HepG2 (cell line): ENCODE measurements around the gene ZDHHC14. TPM values are rescaled to one million over a fixed set of nuclear protein-coding genes. Genes with fewer than 3 reads are reported as not detected.

Source experiments
- HNRNPK ChIP-seq: fragments of 200-400 bp; formaldehyde crosslinking; IDR thresholded peaks from 2 replicates; pipeline ENCODE4 v1.6.1; 2018; ENCODE audit warnings: low read length, low read depth, moderate library complexity, mild to moderate bottlenecking; ENCODE audit not compliant: poor library complexity, severe bottlenecking
- MAX ChIP-seq: IDR thresholded peaks from 2 replicates; pipeline ENCODE4 v1.6.1; 2012; ENCODE audit warnings: inconsistent platforms
- MEIS1 ChIP-seq: sonication (generic); formaldehyde crosslinking; IDR thresholded peaks from 2 replicates; pipeline ENCODE4 v1.9.0; 2021; ENCODE audit warnings: mild to moderate bottlenecking, missing genetic modification reagents, moderate library complexity, borderline replicate concordance
- ONECUT2 ChIP-seq: sonication (generic); formaldehyde crosslinking; IDR thresholded peaks from 2 replicates; pipeline ENCODE4 v1.4.0; 2020; ENCODE audit warnings: missing genetic modification reagents
- TFAP4 ChIP-seq: sonication (generic); IDR thresholded peaks from 2 replicates; pipeline ENCODE4 v1.6.1; 2016; ENCODE audit warnings: low read depth, borderline replicate concordance
- ZBTB4 ChIP-seq: sonication (generic); formaldehyde crosslinking; IDR thresholded peaks from 2 replicates; pipeline ENCODE4 v1.4.0; 2020; ENCODE audit warnings: missing genetic modification reagents, mild to moderate bottlenecking, borderline replicate concordance
- ZNF343 ChIP-seq: sonication (generic); formaldehyde crosslinking; IDR thresholded peaks from 2 replicates; pipeline ENCODE4 v1.4.0; 2020; ENCODE audit warnings: mild to moderate bottlenecking, missing genetic modification reagents
- ZNF350 ChIP-seq: sonication (generic); formaldehyde crosslinking; IDR thresholded peaks from 2 replicates; pipeline ENCODE4 v1.4.0; 2020; ENCODE audit warnings: mild to moderate bottlenecking, low read depth, missing genetic modification reagents, borderline replicate concordance
- ZZZ3 ChIP-seq: sonication (generic); formaldehyde crosslinking; IDR thresholded peaks from 2 replicates; pipeline ENCODE4 v1.4.0; 2020; ENCODE audit warnings: missing genetic modification reagents, mild to moderate bottlenecking, borderline replicate concordance
- polyA plus RNA-seq, 8 experiments: library from polyadenylated mRNA; depleted of rRNA in 3 of 8; stranded (reverse) in 7 of 8; unstranded in 1 of 8; fragments of >200 nt; fragmentation: Illumina TruSeq in 4 of 8; extraction: Trizol in 4 of 8; gene quantifications; 2 replicates each; pipeline versions ENCODE4 v1.2.1 to v1.2.3, GENCODE V29; 2011 to 2016; ENCODE audit warnings: low read depth in 4 of 8, missing spikeins in 1 of 8, mixed read lengths in 1 of 8; ENCODE audit not compliant: insufficient read depth in 1 of 8
- total RNA-seq, 5 experiments: library from RNA; depleted of rRNA; stranded (reverse); fragments of >200 nt; fragmentation: Illumina TruSeq; extraction: Trizol; gene quantifications; 2 replicates each; pipeline ENCODE4 v1.2.3, GENCODE V29; 2016; ENCODE audit warnings: low read depth in 1 of 5
- TF ChIP-seq, protein P1 (sequence below): sonication (generic); formaldehyde crosslinking; IDR thresholded peaks from 2 replicates; pipeline ENCODE4 v1.8.1; 2023; ENCODE audit warnings: mild to moderate bottlenecking, inconsistent platforms, moderate library complexity, missing genetic modification reagents, borderline replicate concordance
- TF ChIP-seq, protein P2 (sequence below): sonication (generic); formaldehyde crosslinking; IDR thresholded peaks from 2 replicates; pipeline ENCODE4 v1.4.0; 2020; ENCODE audit warnings: missing genetic modification reagents; ENCODE audit errors: not compliant biosample characterization
- TF ChIP-seq, protein P3 (sequence below): fragments of 450-650 bp; IDR thresholded peaks from 2 replicates; pipeline ENCODE4 v1.6.1; 2017; ENCODE audit warnings: mild to moderate bottlenecking

ZDHHC14 gene
- total and polyA plus RNA-seq, 2 of the 13 experiments (the other 11 are each of a cell fraction or from before 2014, with no cell fraction given) = 3.7 to 9.5 TPM

DNA sequence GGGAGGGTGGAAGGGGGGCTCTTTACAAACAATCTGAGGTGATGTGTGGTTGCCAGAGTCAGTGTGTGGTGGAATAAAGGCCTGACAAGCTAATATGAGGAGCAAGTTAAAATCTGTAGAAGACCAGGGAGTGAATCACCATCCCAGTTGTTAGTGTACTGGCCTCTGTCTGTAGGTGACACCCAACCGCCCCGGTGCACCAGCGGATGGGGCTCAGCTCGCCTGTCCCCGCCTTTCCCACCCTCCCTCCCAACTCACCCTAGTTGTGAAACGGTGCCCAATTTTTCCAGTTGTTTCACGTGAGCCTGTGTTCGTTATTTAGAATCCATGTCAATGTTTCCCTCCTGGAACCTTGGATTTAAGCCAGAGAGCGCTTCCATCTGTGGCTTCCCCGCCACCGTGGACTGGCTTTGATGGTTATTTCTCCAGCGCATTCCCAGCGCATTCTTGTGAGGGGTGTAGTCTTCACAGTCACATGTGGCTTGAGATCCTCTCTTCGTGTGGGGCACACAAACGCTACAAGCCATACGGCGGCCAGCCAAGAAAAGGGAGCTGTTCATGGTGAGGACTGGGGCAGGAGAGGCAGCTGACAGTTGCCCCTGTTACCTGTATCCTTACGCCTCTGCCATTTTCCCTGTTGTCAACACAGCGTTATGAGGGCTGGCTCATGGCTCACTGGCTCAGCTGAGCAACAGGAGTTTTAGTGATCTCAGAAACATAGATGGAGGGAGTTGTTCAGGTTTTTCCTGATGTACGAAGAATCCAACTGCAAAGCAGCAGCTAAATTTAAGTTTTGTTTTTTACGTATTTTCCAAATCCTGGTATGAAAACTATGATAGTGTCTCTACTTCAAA is 137.6 kb downstream of the ZDHHC14 start (continued):
- TF ChIP-seq HNRNPK (peak; percentile 62), MEIS1 (no peak), ZNF350 (no peak), TFAP4 (no peak), MAX (peak; percentile 10; the same call in 1 of the 2 replicates), ZBTB4 (CRISPR knock-in tag) (peak; percentile 85; the same call in 1 of the 2 replicates), ZNF343 (no peak), ZZZ3 (CRISPR knock-in tag) (no peak), ONECUT2 (CRISPR knock-in tag) (no peak)
- TF ChIP-seq, protein P1, sequence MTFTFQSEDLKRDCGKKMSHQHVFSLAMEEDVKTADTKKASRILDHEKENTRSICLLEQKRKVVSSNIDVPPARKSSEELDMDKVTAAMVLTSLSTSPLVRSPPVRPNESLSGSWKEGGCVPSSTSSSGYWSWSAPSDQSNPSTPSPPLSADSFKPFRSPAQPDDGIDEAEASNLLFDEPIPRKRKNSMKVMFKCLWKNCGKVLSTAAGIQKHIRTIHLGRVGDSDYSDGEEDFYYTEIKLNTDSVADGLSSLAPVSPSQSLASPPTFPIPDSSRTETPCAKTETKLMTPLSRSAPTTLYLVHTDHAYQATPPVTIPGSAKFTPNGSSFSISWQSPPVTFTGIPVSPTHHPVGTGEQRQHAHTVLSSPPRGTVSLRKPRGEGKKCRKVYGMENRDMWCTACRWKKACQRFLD (CRISPR knock-in tag) = no peak
- TF ChIP-seq, protein P2, sequence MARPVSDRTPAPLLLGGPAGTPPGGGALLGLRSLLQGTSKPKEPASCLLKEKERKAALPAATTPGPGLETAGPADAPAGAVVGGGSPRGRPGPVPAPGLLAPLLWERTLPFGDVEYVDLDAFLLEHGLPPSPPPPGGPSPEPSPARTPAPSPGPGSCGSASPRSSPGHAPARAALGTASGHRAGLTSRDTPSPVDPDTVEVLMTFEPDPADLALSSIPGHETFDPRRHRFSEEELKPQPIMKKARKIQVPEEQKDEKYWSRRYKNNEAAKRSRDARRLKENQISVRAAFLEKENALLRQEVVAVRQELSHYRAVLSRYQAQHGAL (CRISPR knock-in tag) = no peak
- TF ChIP-seq, protein P3, sequence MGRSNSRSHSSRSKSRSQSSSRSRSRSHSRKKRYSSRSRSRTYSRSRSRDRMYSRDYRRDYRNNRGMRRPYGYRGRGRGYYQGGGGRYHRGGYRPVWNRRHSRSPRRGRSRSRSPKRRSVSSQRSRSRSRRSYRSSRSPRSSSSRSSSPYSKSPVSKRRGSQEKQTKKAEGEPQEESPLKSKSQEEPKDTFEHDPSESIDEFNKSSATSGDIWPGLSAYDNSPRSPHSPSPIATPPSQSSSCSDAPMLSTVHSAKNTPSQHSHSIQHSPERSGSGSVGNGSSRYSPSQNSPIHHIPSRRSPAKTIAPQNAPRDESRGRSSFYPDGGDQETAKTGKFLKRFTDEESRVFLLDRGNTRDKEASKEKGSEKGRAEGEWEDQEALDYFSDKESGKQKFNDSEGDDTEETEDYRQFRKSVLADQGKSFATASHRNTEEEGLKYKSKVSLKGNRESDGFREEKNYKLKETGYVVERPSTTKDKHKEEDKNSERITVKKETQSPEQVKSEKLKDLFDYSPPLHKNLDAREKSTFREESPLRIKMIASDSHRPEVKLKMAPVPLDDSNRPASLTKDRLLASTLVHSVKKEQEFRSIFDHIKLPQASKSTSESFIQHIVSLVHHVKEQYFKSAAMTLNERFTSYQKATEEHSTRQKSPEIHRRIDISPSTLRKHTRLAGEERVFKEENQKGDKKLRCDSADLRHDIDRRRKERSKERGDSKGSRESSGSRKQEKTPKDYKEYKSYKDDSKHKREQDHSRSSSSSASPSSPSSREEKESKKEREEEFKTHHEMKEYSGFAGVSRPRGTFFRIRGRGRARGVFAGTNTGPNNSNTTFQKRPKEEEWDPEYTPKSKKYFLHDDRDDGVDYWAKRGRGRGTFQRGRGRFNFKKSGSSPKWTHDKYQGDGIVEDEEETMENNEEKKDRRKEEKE = no peak
